Measurements from ENCODE around the gene MYLK. TPM values are rescaled to one million over a fixed set of nuclear protein-coding genes. Genes with fewer than 3 reads are reported as not detected.

The MYLK gene
- total and polyA plus RNA-seq, 9 of the 15 experiments (the other 6 are each of a cell fraction or from before 2014, with no cell fraction given) = 0.11 to 0.53 (median 0.18) TPM; not detected in 2

DNA sequence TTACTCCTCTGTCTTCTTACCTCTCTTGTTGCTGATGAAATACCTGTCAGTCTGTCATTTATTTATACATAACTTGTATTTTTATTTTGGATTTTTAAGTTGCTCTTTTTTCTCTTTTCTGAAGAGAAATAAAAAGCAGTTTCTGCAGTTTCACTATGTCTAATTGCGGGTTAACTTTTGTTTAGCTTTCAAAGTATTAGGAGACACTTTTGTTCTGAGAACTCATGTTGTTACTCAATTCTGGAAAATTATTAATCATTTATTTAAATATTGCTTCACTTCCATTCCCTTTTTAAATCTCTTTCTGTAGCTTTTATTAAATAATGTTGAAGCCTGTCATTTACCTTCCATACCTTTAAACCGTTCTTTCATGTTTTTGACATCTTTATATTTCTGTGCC is 29.2 kb downstream of the MYLK start (continued):
- no peak for TF ChIP-seq MCM2 (IDR thresholded peaks at IDR 0.05; ENCODE audit: low read depth)
- no peak for TF ChIP-seq KLF6 (CRISPR knock-in tag; IDR thresholded peaks at IDR 0.05; ENCODE audit: borderline replicate concordance)

DNA sequence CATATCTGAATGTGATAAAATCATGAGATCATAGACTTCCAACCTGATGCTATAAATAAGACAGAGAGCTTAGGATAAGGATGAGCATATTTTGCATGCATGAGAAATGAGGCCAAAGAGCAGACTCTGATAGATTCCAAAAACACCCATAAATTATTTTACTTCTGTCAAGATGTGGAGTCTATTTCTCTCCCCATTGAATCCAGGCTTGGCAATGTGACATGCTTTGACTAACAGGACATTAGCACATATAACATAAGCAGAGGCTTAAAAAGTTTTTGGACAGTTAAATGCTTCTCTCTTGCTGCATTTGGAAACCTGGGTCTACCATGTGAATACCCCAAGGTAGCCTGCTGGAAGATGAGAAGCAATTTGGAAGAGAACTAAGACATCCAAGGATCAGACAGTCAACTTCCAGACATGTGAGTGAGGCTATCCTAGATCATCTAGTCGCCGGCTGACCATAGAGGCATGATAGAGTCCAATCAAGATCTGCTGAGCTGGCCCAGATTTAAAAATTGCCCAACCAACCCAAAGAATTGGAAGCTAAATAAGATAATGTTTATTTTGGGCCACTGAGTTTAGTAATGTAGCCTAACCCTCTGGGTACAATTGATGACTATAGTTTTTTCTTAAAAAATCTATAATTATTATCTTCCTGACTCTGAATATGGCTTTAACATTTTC is 30.3 kb downstream of the MYLK start:
- FAIRE-seq (no peak), ATAC-seq (no peak), DNase-seq (ENCODE audit: extremely low read depth in 1 of 4, low spot score in 3 of 4) (no peak)
- in situ Hi-C loops (cut with MboI) (no loop called here), intact Hi-C loops (cut with micrococcal nuclease) (no loop called here)
- Histone ChIP-seq H2AFZ (ENCODE audit: low read depth, low read length) (no peak overlapping the region), H3K4me1 (replicated peaks in 1 of 2; ENCODE audit: control insufficient read depth in 2 of 2, insufficient read depth in 2 of 2, low read length in 2 of 2) (no peaks in the 10 kb centered on the region), H3K4me3 (no peak overlapping the region), H3K79me2 (ENCODE audit: control insufficient read depth, insufficient read depth, low read length) (no peaks in the 10 kb centered on the region), H3K4me2 (ENCODE audit: insufficient read depth, low read length) (no peak overlapping the region), H3K27me3 (ENCODE audit: control insufficient read depth in 2 of 2, insufficient read depth in 2 of 2, low read length in 2 of 2) (no peaks in the 10 kb centered on the region), H4K20me1 (replicated peaks; ENCODE audit: control insufficient read depth, insufficient read depth, low read length) (no peaks in the 10 kb centered on the region), H3K36me3 (ENCODE audit: control insufficient read depth, insufficient read depth, low read length) (no peaks in the 10 kb centered on the region), H3K9me1 (ENCODE audit: control insufficient read depth, insufficient read depth, low read length) (no peaks in the 10 kb centered on the region), H3K27ac (ENCODE audit: extremely low read depth, low read depth, low read length) (no peak overlapping the region), H3K9me3 (replicated peaks; ENCODE audit: control insufficient read depth, insufficient read depth, low read depth, low read length) (no peaks in the 10 kb centered on the region), H3K9ac (ENCODE audit: insufficient read depth in 1 of 2, low read depth in 2 of 2, low read length in 2 of 2) (no peak overlapping the region)
- ChIA-PET CTCF (ENCODE audit: low intra/inter-chr PET ratio) (no interaction called here), POLR2A (interaction anchor here (0.5 kb wide), 1 partner anchor 263 kb away, joined by 3 read pairs; no protein-coding TSS in a partner anchor)
- no TSS peak for BruUV-seq (replicated peaks)
- 0% methylated on average over 2 of the region's 2 CpGs for WGBS (ENCODE audit: insufficient coverage, low coverage, missing lambda C conversion rate)
- TF ChIP-seq, protein P1, sequence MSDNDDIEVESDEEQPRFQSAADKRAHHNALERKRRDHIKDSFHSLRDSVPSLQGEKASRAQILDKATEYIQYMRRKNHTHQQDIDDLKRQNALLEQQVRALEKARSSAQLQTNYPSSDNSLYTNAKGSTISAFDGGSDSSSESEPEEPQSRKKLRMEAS (CRISPR knock-in tag; IDR thresholded peaks at IDR 0.05) = no peak

DNA sequence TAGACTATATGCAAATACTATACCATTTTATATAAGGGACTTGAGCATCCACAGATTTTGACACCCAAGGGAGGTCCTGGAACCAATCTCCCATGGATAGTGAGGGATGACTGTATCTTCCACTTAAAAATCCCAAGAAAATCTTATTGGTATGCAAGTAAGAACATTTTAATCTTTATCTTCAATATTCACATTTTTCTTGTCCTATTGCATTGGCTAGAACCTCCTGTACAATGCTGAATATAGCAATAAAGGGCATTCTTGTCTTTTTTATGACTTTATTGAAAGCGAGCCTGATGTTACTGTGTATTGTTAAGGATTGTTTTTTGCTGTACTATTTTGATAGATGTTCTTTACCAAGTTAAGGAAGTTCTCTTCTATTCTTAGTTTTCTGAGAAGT is 36.9 kb downstream of the MYLK start:
- 0% methylated on average over 1 of the region's 1 CpG for WGBS (ENCODE audit: insufficient coverage, low coverage, missing lambda C conversion rate)
- no TSS peak for BruUV-seq (replicated peaks)
- in situ Hi-C loops (cut with MboI) = no loop called here
- Histone ChIP-seq H3K9me1 (ENCODE audit: control insufficient read depth, insufficient read depth, low read length) (no peaks in the 10 kb centered on the region), H3K27ac (ENCODE audit: extremely low read depth, low read depth, low read length) (no peak overlapping the region), H2AFZ (ENCODE audit: low read depth, low read length) (no peak overlapping the region), H3K4me1 (replicated peaks in 1 of 2; ENCODE audit: control insufficient read depth in 2 of 2, insufficient read depth in 2 of 2, low read length in 2 of 2) (no peaks in the 10 kb centered on the region; a peak in 1 of 5 replicates), H3K9me3 (replicated peaks; ENCODE audit: control insufficient read depth, insufficient read depth, low read depth, low read length) (no peaks in the 10 kb centered on the region), H3K79me2 (ENCODE audit: control insufficient read depth, insufficient read depth, low read length) (no peaks in the 10 kb centered on the region), H3K9ac (ENCODE audit: insufficient read depth in 1 of 2, low read depth in 2 of 2, low read length in 2 of 2) (no peak overlapping the region), H3K27me3 (ENCODE audit: control insufficient read depth in 2 of 2, insufficient read depth in 2 of 2, low read length in 2 of 2) (no peaks in the 10 kb centered on the region), H3K36me3 (ENCODE audit: control insufficient read depth, insufficient read depth, low read length) (no peaks in the 10 kb centered on the region), H3K4me3 (no peak overlapping the region), H4K20me1 (replicated peaks; ENCODE audit: control insufficient read depth, insufficient read depth, low read length) (no peaks in the 10 kb centered on the region), H3K4me2 (ENCODE audit: insufficient read depth, low read length) (no peak overlapping the region)
- TF ChIP-seq PRMT5 (CRISPR knock-in tag; IDR thresholded peaks at IDR 0.05) (no peak), ZNF212 (CRISPR knock-in tag; IDR thresholded peaks at IDR 0.05) (no peak), NR2C2 (CRISPR knock-in tag; IDR thresholded peaks at IDR 0.05) (no peak), NR2C2 (tag; IDR thresholded peaks at IDR 0.05) (no peak), JUNB (CRISPR knock-in tag; conservative IDR thresholded peaks at IDR 0.05) (no peak), BMI1 (IDR thresholded peaks at IDR 0.05; ENCODE audit: low read length) (no peak)
- TF ChIP-seq, protein P2, sequence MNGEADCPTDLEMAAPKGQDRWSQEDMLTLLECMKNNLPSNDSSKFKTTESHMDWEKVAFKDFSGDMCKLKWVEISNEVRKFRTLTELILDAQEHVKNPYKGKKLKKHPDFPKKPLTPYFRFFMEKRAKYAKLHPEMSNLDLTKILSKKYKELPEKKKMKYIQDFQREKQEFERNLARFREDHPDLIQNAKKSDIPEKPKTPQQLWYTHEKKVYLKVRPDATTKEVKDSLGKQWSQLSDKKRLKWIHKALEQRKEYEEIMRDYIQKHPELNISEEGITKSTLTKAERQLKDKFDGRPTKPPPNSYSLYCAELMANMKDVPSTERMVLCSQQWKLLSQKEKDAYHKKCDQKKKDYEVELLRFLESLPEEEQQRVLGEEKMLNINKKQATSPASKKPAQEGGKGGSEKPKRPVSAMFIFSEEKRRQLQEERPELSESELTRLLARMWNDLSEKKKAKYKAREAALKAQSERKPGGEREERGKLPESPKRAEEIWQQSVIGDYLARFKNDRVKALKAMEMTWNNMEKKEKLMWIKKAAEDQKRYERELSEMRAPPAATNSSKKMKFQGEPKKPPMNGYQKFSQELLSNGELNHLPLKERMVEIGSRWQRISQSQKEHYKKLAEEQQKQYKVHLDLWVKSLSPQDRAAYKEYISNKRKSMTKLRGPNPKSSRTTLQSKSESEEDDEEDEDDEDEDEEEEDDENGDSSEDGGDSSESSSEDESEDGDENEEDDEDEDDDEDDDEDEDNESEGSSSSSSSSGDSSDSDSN (IDR thresholded peaks at IDR 0.05; ENCODE audit: borderline replicate concordance in 1 of 2, low read depth in 2 of 2, low read length in 2 of 2) = no peak
- FAIRE-seq (no peak), ATAC-seq (no peak), DNase-seq (ENCODE audit: extremely low read depth in 1 of 4, low spot score in 3 of 4) (no peak)
- intact Hi-C loops (cut with micrococcal nuclease) = no loop called here
- CTCF ChIA-PET (ENCODE audit: low intra/inter-chr PET ratio) = no interaction called here
- POLR2A ChIA-PET = no interaction called here

All from K562 (cell line).